Measurements from ENCODE around the gene DRAM1. TPM values are rescaled to one million over a fixed set of nuclear protein-coding genes. Genes with fewer than 3 reads are reported as not detected.

The DRAM1 gene, protein sequence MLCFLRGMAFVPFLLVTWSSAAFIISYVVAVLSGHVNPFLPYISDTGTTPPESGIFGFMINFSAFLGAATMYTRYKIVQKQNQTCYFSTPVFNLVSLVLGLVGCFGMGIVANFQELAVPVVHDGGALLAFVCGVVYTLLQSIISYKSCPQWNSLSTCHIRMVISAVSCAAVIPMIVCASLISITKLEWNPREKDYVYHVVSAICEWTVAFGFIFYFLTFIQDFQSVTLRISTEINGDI
- 10 to 100 TPM in 1 of 3 donors, 1 to 10 TPM in 2; 9.8 to 10.5 (median 10.0) TPM for total RNA-seq
- 4.3 TPM for total RNA-seq (2013)

DNA sequence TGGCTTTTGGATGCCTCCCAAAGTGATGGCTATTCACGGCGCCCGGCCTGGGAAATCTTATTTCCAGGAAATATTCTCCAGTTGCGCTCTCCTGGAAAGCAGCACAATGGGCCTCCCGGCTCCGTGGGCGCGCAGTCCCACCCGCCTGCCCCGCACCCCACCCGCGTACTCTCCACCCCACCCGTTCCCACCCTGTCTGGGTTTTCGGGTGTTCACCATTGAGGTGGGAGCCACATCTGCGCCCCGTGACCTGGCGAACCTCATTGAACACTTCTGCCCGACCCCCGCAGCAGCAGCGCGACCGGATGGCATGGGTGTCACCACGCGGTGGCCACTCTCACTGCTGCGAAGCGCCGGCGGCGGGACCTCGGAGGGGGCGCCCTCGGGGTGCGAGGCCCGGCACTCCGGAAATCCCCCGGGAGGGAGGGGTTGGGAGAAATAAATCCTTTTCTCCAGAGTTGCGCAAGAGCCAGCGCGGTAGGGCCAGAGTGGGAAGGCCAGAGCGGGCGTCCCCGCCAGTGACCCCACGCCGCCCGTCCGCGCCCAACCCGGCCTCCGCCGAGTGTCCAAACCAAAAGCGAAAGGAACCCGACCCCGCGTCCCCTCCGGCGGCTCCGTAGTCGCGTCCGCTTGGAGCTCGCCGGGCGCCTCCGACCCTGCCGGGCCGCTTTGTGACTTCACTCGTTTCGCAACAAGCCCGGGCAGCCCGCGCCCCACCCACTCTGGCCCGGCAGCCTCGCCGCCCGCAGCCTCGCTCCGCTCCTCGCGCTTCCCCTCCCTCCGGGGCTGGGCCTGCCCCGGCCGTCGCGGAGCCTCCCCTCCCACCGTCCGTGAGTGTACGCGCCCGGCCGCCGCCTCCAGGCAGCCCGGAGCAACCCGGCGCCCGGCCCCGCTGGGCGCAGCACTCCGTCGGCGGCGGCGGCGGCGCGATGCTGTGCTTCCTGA is at the start of gene DRAM1:
Gene DRAM1, plus strand, starts transcription at position 720 of the 945 bp plus-strand sequence. Its CDS starts 210 bp downstream, at position 930.
- peak within 1 kb of the TSS; percentile 88 for H3K4me3 ChIP-seq (ENCODE audit: low read length)
- DNase-seq (peak; percentile 82), ATAC-seq (peak; percentile 81 to 92 (median 84))
- Mint-ChIP-seq H3K9me3 (no peaks in the 10 kb centered on the region), H3K36me3 (no peaks in the 10 kb centered on the region), H3K27me3 (ENCODE audit: low read depth in 2 of 2) (no peaks in the 10 kb centered on the region), H3K27ac (peak within 1 kb of the TSS; percentile 84 to 92), H3K4me1 (peaks cover 11 to 12% of the 10 kb centered on the region in 2 donors), H3K4me3 (peak within 1 kb of the TSS; percentile 94)
- TF ChIP-seq, protein P1, sequence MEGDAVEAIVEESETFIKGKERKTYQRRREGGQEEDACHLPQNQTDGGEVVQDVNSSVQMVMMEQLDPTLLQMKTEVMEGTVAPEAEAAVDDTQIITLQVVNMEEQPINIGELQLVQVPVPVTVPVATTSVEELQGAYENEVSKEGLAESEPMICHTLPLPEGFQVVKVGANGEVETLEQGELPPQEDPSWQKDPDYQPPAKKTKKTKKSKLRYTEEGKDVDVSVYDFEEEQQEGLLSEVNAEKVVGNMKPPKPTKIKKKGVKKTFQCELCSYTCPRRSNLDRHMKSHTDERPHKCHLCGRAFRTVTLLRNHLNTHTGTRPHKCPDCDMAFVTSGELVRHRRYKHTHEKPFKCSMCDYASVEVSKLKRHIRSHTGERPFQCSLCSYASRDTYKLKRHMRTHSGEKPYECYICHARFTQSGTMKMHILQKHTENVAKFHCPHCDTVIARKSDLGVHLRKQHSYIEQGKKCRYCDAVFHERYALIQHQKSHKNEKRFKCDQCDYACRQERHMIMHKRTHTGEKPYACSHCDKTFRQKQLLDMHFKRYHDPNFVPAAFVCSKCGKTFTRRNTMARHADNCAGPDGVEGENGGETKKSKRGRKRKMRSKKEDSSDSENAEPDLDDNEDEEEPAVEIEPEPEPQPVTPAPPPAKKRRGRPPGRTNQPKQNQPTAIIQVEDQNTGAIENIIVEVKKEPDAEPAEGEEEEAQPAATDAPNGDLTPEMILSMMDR (IDR thresholded peaks at IDR 0.05), result peak; percentile 20
- no peaks in the 10 kb centered on the region for H3K9me3 ChIP-seq (ENCODE audit: control insufficient read depth, insufficient read depth, low read length)
- no peaks in the 10 kb centered on the region for H3K27me3 ChIP-seq (ENCODE audit: control insufficient read depth, insufficient read depth, low read length)
- intact Hi-C loops (cut with micrococcal nuclease), result loop anchor here (2.0 to 5.0 kb wide), 2 partner anchors 52 to 245 kb away; partner anchors contain the start of genes NUP37 and PARPBP
- H3K36me3 ChIP-seq (ENCODE audit: control insufficient read depth, insufficient read depth, low read length), result no peaks in the 10 kb centered on the region
- peaks cover 15% of the 10 kb centered on the region for H3K4me1 ChIP-seq (ENCODE audit: control insufficient read depth, insufficient read depth, low read length)
- WGBS (ENCODE audit: insufficient coverage), result under 1% methylated on average over 105 of the region's 105 CpGs
- peak within 1 kb of the TSS; percentile 90 for H3K27ac ChIP-seq (ENCODE audit: low read length)

DNA sequence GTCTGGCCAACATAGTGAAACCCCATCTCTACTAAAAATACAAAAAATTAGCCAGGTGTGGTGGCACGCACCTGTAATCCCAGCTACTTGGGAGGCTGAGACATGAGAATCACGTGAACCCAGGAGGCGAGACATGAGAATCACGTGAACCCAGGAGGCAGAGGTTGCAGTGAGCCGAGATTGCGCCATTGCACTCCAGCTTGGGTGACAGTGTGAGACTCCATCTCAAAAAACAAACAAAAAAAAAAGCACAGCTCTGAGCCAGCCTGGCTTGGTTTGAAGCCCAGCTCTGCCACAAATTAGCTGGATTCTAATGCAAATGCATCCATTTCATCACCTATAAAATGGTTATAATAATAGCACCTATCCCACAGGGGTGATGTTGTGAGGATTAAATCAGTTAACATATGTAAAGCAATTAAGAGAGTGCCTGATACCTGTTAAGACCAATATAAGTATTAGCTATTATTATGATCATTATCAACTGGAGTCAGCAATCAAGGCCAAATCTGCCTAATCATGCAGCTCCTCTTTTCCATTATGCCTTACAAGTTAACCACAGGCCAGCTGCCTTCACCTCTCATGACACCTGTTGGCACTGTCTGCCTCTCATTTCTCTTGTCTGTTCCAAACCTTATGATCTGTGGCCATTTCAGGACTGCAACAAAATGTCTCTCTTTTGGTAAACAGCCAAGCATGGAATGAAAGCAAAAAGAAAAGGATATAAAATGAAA is 48.8 kb upstream of the DRAM1 start:
- peak overlapping the region; percentile 99 for H3K4me3 Mint-ChIP-seq
- peak overlapping the region; percentile 79 for H3K4me3 ChIP-seq (ENCODE audit: low read length)
- peak overlapping the region; percentile 84 to 90 for H3K27ac Mint-ChIP-seq
- H3K4me1 Mint-ChIP-seq, result peaks cover 71 to 73% of the 10 kb centered on the region in 2 donors
- 73% methylated on average over 6 of the region's 6 CpGs for WGBS (ENCODE audit: insufficient coverage)
- ATAC-seq, result no peak
- peak in 1 of 2 donors; percentile 18 for DNase-seq
- no peaks in the 10 kb centered on the region for H3K27me3 ChIP-seq (ENCODE audit: control insufficient read depth, insufficient read depth, low read length)
- H3K36me3 ChIP-seq (ENCODE audit: control insufficient read depth, insufficient read depth, low read length), result no peaks in the 10 kb centered on the region
- peaks cover 44% of the 10 kb centered on the region for H3K4me1 ChIP-seq (ENCODE audit: control insufficient read depth, insufficient read depth, low read length)
- no peaks in the 10 kb centered on the region for H3K9me3 ChIP-seq (ENCODE audit: control insufficient read depth, insufficient read depth, low read length)
- no peaks in the 10 kb centered on the region for H3K9me3 Mint-ChIP-seq
- H3K27ac ChIP-seq (ENCODE audit: low read length), result peak overlapping the region; percentile 53
- H3K27me3 Mint-ChIP-seq (ENCODE audit: low read depth in 2 of 2), result no peaks in the 10 kb centered on the region
- no peaks in the 10 kb centered on the region for H3K36me3 Mint-ChIP-seq
- intact Hi-C loops (cut with micrococcal nuclease), result no loop called here
- TF ChIP-seq, protein P1 (IDR thresholded peaks at IDR 0.05), result no peak

DNA sequence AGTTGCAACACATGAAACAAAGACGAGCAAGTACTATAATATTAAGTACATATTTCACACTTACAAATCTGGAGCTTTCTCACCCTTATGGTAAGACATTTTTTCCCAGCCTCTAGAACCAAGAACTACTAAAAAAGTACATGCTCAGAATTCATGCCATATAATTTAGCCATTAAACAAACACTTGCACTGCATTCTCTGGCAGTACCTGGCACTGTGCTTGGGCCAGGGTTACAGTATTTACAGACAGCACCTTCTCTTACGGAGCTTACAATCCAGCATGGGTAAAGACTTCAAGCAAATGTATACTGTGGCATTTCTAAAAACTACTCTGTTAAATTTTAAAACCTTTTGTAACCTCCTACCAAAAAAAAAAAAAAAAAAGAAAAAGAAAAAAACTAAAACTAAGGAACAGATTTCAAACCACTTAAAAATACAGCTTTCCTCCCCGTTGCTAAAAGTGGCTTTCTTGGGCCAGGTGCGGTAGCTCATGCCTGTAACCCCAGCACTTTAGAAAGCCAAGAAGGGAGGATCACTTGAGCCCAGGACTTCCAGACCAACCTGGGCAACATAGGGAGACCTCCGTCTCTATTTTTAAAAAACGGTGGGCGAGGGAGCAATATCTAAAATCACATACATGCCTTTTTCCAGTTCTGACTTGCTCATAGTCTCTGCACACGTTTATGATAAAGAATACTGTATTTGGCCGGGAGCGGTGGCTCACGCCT is 47.6 kb upstream of the DRAM1 start:
- H3K4me3 Mint-ChIP-seq, result peak overlapping the region; percentile 99
- DNase-seq (peak in 1 of 2 donors; percentile 29), ATAC-seq (no peak)
- H3K27ac Mint-ChIP-seq, result peak overlapping the region; percentile 84 to 90
- no peaks in the 10 kb centered on the region for H3K36me3 ChIP-seq (ENCODE audit: control insufficient read depth, insufficient read depth, low read length)
- TF ChIP-seq, protein P1 (IDR thresholded peaks at IDR 0.05), result no peak
- H3K9me3 Mint-ChIP-seq, result no peaks in the 10 kb centered on the region
- WGBS (ENCODE audit: insufficient coverage), result 2% methylated on average over 11 of the region's 11 CpGs
- H3K27me3 ChIP-seq (ENCODE audit: control insufficient read depth, insufficient read depth, low read length), result no peaks in the 10 kb centered on the region
- intact Hi-C loops (cut with micrococcal nuclease), result loop anchor here (2.0 to 5.0 kb wide), 3 partner anchors 37 to 423 kb away; partner anchors contain the start of gene ARL1
- H3K4me1 Mint-ChIP-seq, result peaks cover 61 to 65% of the 10 kb centered on the region in 2 donors
- peak overlapping the region; percentile 79 for H3K4me3 ChIP-seq (ENCODE audit: low read length)
- peak overlapping the region; percentile 68 for H3K27ac ChIP-seq (ENCODE audit: low read length)
- no peaks in the 10 kb centered on the region for H3K36me3 Mint-ChIP-seq
- peaks cover 34% of the 10 kb centered on the region for H3K4me1 ChIP-seq (ENCODE audit: control insufficient read depth, insufficient read depth, low read length)
- H3K9me3 ChIP-seq (ENCODE audit: control insufficient read depth, insufficient read depth, low read length), result no peaks in the 10 kb centered on the region
- no peaks in the 10 kb centered on the region for H3K27me3 Mint-ChIP-seq (ENCODE audit: low read depth in 2 of 2)
